GM21381 (cell line): ENCODE data around the gene ST3GAL6.

ENCODE experiments used
- ATAC-seq: cut with Tn5 transposase; IDR thresholded peaks from one replicate; pipeline ENCODE4 v1.9.1; 2021; ENCODE audit warnings: mild to moderate bottlenecking, moderate library complexity; ENCODE audit not compliant: unreplicated experiment

Gene ST3GAL6

DNA sequence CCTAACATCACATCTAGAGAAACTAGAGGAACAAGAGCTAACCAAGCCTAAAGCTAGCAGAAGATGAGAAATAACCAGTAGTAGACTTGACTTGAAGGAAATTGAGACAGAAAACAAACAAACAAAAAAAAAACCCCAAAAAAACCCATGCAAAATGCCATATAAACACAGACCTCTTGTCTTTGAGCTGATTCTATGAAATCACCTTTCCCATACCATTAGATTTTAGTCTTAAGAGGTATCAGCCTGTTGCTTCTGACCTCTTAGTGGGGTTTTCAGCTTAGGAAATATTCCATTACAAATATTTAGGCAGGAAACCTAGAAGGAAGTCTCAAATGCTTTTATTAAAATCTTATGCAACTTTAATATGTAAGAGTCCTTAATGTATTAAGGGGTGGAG, 23.9 kb upstream of the ST3GAL6 start:
- ATAC-seq = no peak

DNA sequence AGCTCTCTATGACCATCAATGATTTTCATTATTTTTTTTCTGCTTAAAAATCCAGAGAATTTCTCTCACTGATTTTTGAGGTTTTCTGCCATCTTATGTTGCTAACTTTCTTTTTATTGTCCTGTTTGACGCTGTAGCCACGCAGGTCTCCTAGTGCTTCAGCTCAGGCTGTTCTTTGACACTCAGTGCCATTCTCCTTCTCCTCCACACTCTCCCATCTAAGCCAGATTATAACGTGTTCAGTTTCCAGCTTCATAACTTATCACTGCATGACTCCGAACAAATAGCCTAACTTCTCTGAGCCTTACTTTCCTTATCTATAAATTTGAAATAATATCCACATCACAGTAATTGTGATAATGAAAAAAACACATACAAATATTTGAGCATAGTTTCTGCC, 22.8 kb upstream of the ST3GAL6 start:
- no peak for ATAC-seq

GRCh38 chr3:98741121-98741716, 21.9 kb upstream of the ST3GAL6 start:
- ATAC-seq = no peak

- no peak for ATAC-seq
These were observed 20.1 kb upstream of the ST3GAL6 start for GRCh38 chr3:98743071-98743470.

- peak; percentile 34 for ATAC-seq
These were observed 18.9 kb upstream of the ST3GAL6 start for GRCh38 chr3:98744283-98744682.

DNA sequence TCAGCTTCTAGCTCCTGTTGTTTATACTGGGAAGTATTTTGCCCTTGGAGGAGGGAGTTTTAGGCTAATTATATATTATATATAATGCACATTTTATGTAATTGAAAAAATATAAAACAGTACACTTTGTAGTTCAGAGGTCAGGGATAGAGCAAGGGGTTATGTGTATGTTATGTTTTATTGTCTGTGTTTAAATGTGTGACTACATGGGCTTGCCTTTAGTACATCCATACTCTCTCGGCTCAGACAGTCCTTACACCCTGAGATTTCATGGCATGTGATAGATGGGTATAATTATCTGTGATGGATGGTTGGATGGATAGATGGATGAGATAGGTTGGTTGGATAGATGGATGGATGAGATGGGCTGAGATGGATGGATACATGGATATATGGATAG, 17.4 kb upstream of the ST3GAL6 start:
- ATAC-seq = no peak

- no peak for ATAC-seq
These were observed 17.0 kb upstream of the ST3GAL6 start for GRCh38 chr3:98746122-98746521.

DNA sequence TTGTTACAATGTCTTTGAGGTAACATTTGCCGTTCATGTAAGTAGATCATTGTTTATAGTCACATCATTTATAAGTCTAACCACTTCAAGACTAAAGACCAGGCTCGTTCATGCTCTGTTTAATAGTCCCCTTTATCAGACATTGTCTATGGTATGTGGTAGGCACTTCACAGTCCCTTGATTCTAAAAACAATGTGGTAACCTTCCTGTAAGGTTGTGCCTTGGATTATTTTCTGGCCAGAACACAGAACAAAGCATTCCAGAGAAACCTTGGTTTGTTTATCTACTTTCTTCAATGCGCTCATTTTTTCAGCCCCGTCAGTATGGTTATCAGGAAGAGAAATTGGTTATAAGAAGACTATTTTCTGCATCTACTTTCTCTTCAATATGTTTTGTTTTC, 16.3 kb upstream of the ST3GAL6 start:
- no peak for ATAC-seq

DNA sequence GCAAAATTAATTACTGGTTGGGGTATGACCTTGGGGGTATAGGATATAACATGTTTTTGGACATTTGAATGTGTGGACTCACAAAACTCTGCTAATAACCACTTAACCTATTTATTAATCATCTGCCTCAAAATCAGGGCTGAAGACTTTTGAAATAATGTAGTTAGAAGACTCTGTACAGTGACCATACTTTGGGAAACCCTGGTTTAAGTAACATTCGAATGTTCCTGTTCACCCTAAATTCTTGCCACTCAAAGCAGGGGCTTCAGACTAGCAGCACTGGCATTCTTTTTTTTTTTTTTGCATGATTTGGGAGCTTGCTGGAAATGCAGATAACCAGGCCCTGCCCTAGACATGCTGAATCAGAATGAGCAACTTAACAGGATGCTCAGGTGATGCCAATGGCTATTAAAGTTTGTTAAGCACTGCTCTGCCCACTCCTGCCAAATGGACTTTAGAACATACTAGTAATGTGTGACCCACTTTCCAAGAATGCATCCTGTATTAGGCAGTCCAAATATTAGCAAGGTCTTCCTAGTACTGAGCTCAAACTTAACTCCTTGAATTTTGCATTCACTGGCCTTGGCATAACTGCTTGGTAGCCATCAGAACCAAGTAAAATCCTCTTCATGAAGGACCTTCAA, 12.7 kb upstream of the ST3GAL6 start:
- no peak for ATAC-seq

GRCh38 chr3:98754483-98754882, 8.7 kb upstream of the ST3GAL6 start:
- no peak for ATAC-seq

DNA sequence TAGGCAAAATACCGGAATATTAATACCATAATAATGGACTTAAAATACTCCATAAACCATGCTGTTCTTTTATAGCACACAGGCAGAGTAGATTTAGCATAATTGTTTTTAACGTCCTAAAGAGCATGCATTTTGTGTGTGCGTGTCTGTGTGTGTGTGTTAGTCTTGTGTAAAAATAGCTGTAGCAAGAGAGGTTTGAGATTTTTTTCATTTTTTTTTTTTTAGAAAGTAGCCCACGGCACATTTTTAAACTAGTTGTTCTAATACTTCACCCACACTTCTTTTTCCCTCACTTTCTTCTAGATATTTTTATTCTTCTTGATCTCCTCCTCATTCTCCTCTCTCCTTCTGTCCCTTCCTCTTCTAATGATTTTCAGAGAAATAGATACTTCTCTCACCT, 7.5 kb upstream of the ST3GAL6 start:
- ATAC-seq = no peak

GRCh38 chr3:98759629-98760028, 3.5 kb upstream of the ST3GAL6 start:
- ATAC-seq = no peak

- ATAC-seq = no peak
These were observed 1.4 kb upstream of the ST3GAL6 start for GRCh38 chr3:98761643-98762229.

GRCh38 chr3:98763819-98764418, 779 bp downstream of the ST3GAL6 start:
- no peak for ATAC-seq

DNA sequence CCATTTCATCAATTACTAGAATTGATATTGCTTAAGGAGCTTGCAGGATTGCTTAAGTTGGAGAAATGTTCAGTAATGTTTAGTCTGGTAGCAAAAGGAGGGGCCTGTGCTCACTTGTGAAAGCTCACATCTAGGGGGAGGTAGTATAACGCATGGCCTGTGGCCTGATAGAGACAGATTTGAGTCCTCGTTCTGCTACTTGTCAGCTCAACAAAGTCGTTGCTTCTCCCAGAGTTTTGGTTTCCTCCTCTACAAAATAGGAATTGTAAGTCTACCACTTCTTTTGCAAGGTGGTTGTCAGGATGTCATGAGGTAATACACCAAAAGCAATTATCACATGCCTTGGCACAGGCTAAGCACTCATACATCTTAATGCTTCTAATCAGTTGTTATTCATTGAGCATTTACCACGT, 1.3 kb downstream of the ST3GAL6 start:
- ATAC-seq = no peak

DNA sequence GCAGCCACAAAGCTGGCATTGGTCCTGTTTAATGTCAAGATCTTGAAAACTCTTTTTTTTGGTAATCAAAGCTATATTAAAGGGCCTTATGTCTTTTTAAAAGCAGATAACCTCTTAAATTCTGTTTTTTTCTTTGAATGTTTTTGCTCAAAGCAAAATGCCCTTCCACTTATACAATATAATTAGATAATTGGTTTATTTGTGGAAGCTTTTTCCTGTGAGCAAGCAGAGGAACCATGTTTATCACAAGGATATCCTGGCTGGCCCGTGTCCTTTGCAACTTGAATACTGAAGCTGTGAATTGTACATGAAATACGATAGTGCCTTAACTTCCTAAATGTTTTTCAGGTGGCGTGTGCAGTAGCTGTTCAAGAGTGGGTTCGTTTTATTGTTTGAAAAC, 2.6 kb downstream of the ST3GAL6 start:
- ATAC-seq = no peak

DNA sequence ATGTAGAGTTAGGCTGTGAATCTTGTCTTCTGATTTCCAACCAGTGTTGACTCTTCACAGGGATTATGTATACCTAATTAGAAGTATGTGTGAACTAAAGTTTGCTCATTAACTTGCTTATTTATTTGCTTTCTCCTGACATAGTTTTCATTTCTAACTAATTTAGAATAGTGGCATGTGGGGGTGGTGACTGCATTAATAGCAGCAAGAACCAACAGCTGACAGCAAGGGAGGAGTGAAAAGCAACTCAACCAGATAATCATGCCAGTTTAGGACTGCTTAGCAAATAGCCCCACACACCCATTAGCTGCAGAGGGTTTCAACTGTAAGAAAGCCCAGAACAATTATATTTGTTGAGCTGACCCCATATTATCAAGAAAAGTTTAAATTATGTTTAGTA, 3.8 kb downstream of the ST3GAL6 start:
- ATAC-seq = no peak

- ATAC-seq = no peak
These were observed 5.8 kb downstream of the ST3GAL6 start for GRCh38 chr3:98768961-98769360.

- no peak for ATAC-seq
These were observed 6.3 kb downstream of the ST3GAL6 start for GRCh38 chr3:98769448-98769847.

GRCh38 chr3:98770261-98771039, 7.3 kb downstream of the ST3GAL6 start:
- ATAC-seq = peak; percentile 74

GRCh38 chr3:98772022-98772421, 8.9 kb downstream of the ST3GAL6 start:
- ATAC-seq = no peak
